HG02943 (cell line): ENCODE results near the gene NUDT4.
"Not testable (repeated sequence)": the region's sequence is repeated elsewhere in the genome, so short reads cannot be mapped to it uniquely, and the experiment has no call there.

Source experiments
- ATAC-seq: cut with Tn5 transposase; IDR thresholded peaks from one replicate; pipeline ENCODE4 v1.9.1; 2021; ENCODE audit warnings: mild to moderate bottlenecking, low read depth, moderate library complexity; ENCODE audit not compliant: unreplicated experiment

NUDT4 gene

GRCh38 chr12:93425736-93426411 lies 48.1 kb downstream of the NUDT4 start:
- no peak for ATAC-seq

GRCh38 chr12:93426412-93426805 lies 48.7 kb downstream of the NUDT4 start:
- ATAC-seq, result no peak

- ATAC-seq, result no peak
These were observed 50.2 kb downstream of the NUDT4 start for GRCh38 chr12:93427779-93428564.

GRCh38 chr12:93429448-93429847 lies 51.7 kb downstream of the NUDT4 start:
- ATAC-seq, result no peak

GRCh38 chr12:93429852-93430251 lies 52.1 kb downstream of the NUDT4 start:
- ATAC-seq, result no peak

GRCh38 chr12:93430280-93430679 lies 52.6 kb downstream of the NUDT4 start:
- no peak for ATAC-seq

GRCh38 chr12:93432031-93432430 lies 54.3 kb downstream of the NUDT4 start:
- ATAC-seq, result not testable (repeated sequence)

- ATAC-seq, result no peak
These were observed 56.6 kb downstream of the NUDT4 start for GRCh38 chr12:93434256-93434865.

GRCh38 chr12:93438266-93439050 lies 60.7 kb downstream of the NUDT4 start:
- ATAC-seq, result no peak

- no peak for ATAC-seq
These were observed 62.5 kb downstream of the NUDT4 start for GRCh38 chr12:93440043-93440835.

- ATAC-seq, result no peak
These were observed 63.4 kb downstream of the NUDT4 start for GRCh38 chr12:93441081-93441616.

- ATAC-seq, result peak; percentile 70
These were observed 64.1 kb downstream of the NUDT4 start, which contains the start of gene UBE2N for GRCh38 chr12:93441617-93442410. UBE2N (minus strand) TSS chr12:93441947; CDS start chr12:93441884, 63 bp downstream.

- ATAC-seq, result peak; percentile 1
These were observed 65.0 kb downstream of the NUDT4 start for GRCh38 chr12:93442411-93443340.

- no peak for ATAC-seq
These were observed 65.9 kb downstream of the NUDT4 start for GRCh38 chr12:93443576-93443975.

- no peak for ATAC-seq
These were observed 70.0 kb downstream of the NUDT4 start for GRCh38 chr12:93447555-93448290.

GRCh38 chr12:93448796-93449195 lies 71.1 kb downstream of the NUDT4 start:
- ATAC-seq, result no peak

- no peak for ATAC-seq
These were observed 71.6 kb downstream of the NUDT4 start for GRCh38 chr12:93449277-93449676.
